OCI-LY7 (cell line): Measurements from ENCODE around the gene CAPN13. TPM values are rescaled to one million over a fixed set of nuclear protein-coding genes. Genes with fewer than 3 reads are reported as not detected.

Experiments
- BruUV-seq: library from RNA; stranded (reverse); fragments of 400-500 nt; replicated peaks from 2 replicates; lab custom pipeline; 2021; lab: Mats Ljungman, UMichigan
- CTCF ChIA-PET: fragments of 300-600 bp; sonication (Branson Sonifier 250); formaldehyde crosslinking; loops from one replicate; lab custom pipeline; 2022; ENCODE audit warnings: antibody characterized with exemption; ENCODE audit not compliant: unreplicated experiment; lab: Charles Lee
- POLR2A ChIA-PET: fragments of 300-600 bp; sonication (Branson Sonifier 250); formaldehyde crosslinking; loops from one replicate; lab custom pipeline; 2022; ENCODE audit warnings: antibody characterized with exemption; lab: Charles Lee
- DNase-seq: peaks from one replicate; pipeline ENCODE4 v3.0.0-alpha.2; 2015; ENCODE audit warnings: low spot score
- H2AFZ ChIP-seq: fragments of 200-600 bp; sonication (generic), shearing (Covaris generic); 2 replicates; pipeline ENCODE4 v1.6.1; 2014; ENCODE audit warnings: mild to moderate bottlenecking, antibody characterized with exemption, low read length, moderate library complexity
- H3K27ac ChIP-seq: fragments of 200-600 bp; sonication (generic); 2 replicates; pipeline ENCODE4 v1.5.1; 2014; ENCODE audit warnings: mixed run types, low read depth, mild to moderate bottlenecking, moderate library complexity, low read length, inconsistent platforms; ENCODE audit not compliant: poor library complexity, severe bottlenecking
- H3K36me3 ChIP-seq: fragments of 200-600 bp; sonication (generic); 2 replicates; pipeline ENCODE4 v1.6.1; 2014; ENCODE audit warnings: mild to moderate bottlenecking, antibody characterized with exemption, low read length, moderate library complexity, mixed read lengths; ENCODE audit not compliant: insufficient read depth
- H3K4me1 ChIP-seq: fragments of 200-600 bp; sonication (generic); 2 replicates; pipeline ENCODE4 v1.5.1; 2014; ENCODE audit warnings: mild to moderate bottlenecking, low read length; ENCODE audit not compliant: insufficient read depth, poor library complexity, severe bottlenecking
- H3K4me2 ChIP-seq: fragments of 200-600 bp; sonication (generic); 2 replicates; pipeline ENCODE4 v1.6.1; 2014; ENCODE audit warnings: mild to moderate bottlenecking, low read length
- H3K4me3 ChIP-seq: fragments of 200-600 bp; sonication (generic); 2 replicates; pipeline ENCODE4 v1.5.1; 2014; ENCODE audit warnings: mild to moderate bottlenecking, low read depth, low read length; ENCODE audit not compliant: poor library complexity, severe bottlenecking
- H3K79me2 ChIP-seq: fragments of 200-600 bp; sonication (generic); 2 replicates; pipeline ENCODE4 v1.6.1; 2016; ENCODE audit warnings: low read depth, mild to moderate bottlenecking, low read length, moderate library complexity, mixed read lengths; ENCODE audit not compliant: insufficient read depth
- H3K9me2 ChIP-seq: fragments of 200-600 bp; sonication (generic); 2 replicates; pipeline ENCODE4 v1.6.1; 2016; ENCODE audit warnings: mild to moderate bottlenecking, low read length, mixed read lengths; ENCODE audit not compliant: insufficient read depth
- H3K9me3 ChIP-seq: fragments of 200-600 bp; sonication (generic); 2 replicates; pipeline ENCODE4 v1.6.1; 2014; ENCODE audit warnings: mild to moderate bottlenecking, mixed run types, low read length, mixed read lengths
- H4K20me1 ChIP-seq: fragments of 200-600 bp; sonication (generic); 2 replicates; pipeline ENCODE4 v1.6.1; 2014; ENCODE audit warnings: mild to moderate bottlenecking, antibody characterized with exemption, low read length, moderate library complexity, mixed read lengths; ENCODE audit not compliant: insufficient read depth
- EZH2phosphoT487 ChIP-seq: fragments of 200-600 bp; sonication (generic); IDR thresholded peaks from 2 replicates; pipeline ENCODE4 v1.6.1; 2018; ENCODE audit warnings: low read depth, borderline replicate concordance, mild to moderate bottlenecking, mixed run types, antibody characterized with exemption, low read length, moderate library complexity, mixed read lengths
- intact Hi-C: fragments of 100-400 bp; cut with micrococcal nuclease; formaldehyde crosslinking; loops from one replicate; pipeline ENCODE4 v1.10.0; 2022; ENCODE audit not compliant: unreplicated experiment
- total RNA-seq, 2 experiments: library from RNA; depleted of rRNA in 1 of 2; stranded (reverse); fragments of >200 nt in 1 of 2; shearing (Covaris generic) in 1 of 2; gene quantifications; 2 replicates each; pipeline ENCODE4 v1.2.3, GENCODE V29; 2014 to 2022
- TF ChIP-seq, protein P1 (sequence below): fragments of 200-600 bp; sonication (generic); conservative IDR thresholded peaks from 2 replicates; pipeline ENCODE4 v1.5.1; 2014; ENCODE audit warnings: mild to moderate bottlenecking, antibody characterized with exemption, low read length, moderate library complexity, mixed read lengths

The CAPN13 gene
- total RNA-seq, 2 experiments from 2014 or later = 0.13 TPM; not detected in 1

DNA sequence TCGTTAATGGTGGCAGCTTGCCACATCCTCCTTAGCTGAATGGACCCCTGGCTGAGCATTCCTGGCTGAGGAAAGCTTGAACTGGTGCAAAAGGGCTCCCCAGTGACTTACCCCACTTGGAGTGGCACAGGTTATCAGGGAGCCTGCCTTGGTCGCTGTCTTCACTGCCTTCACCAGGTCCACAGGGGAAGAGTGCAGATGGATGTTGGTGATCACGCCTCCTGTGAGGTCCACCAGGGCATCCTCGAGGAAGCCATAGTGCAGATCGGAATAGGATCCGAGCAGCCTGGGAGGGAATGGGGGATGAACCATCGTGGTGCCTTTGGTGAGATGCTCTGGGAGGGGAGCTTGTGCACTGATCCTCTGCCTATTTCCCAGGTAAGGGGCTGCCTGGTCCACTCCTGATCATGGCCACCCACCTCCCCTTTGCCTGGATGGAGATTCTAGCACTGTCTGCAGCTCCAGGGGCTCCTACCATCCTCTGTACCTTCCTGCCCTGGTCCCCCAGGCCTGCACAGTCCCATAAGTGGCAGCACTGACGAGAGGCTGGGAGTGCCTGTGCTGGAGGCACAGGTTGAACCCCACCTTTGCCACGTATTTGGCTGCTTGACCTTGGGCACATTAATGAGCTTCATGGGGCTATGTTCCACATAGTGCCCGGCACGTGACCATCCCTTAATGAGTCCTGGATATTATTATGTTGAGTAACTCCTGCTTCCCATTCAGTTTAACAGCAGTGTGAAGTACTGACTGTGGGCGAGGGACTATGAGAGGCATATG is 43.0 kb downstream of the CAPN13 start:
- H3K4me2 ChIP-seq = no peak overlapping the region
- no peak overlapping the region for H3K4me3 ChIP-seq
- no peaks in the 10 kb centered on the region for H4K20me1 ChIP-seq
- peaks cover 6% of the 10 kb centered on the region for H3K4me1 ChIP-seq
- intact Hi-C loops = no loop called here
- H3K9me3 ChIP-seq = no peaks in the 10 kb centered on the region
- H3K36me3 ChIP-seq = no peaks in the 10 kb centered on the region
- no TSS peak for BruUV-seq
- no peak overlapping the region for H3K27ac ChIP-seq
- no peaks in the 10 kb centered on the region for H3K79me2 ChIP-seq
- DNase-seq = no peak
- no peak overlapping the region for H2AFZ ChIP-seq
- ChIA-PET CTCF (no interaction called here), POLR2A (interaction anchor here (0.6 kb wide), 2 partner anchors 366 to 1380 kb away, joined by 3 read pairs; no protein-coding TSS in a partner anchor)
- no peak for TF ChIP-seq EZH2phosphoT487
- TF ChIP-seq, protein P1, sequence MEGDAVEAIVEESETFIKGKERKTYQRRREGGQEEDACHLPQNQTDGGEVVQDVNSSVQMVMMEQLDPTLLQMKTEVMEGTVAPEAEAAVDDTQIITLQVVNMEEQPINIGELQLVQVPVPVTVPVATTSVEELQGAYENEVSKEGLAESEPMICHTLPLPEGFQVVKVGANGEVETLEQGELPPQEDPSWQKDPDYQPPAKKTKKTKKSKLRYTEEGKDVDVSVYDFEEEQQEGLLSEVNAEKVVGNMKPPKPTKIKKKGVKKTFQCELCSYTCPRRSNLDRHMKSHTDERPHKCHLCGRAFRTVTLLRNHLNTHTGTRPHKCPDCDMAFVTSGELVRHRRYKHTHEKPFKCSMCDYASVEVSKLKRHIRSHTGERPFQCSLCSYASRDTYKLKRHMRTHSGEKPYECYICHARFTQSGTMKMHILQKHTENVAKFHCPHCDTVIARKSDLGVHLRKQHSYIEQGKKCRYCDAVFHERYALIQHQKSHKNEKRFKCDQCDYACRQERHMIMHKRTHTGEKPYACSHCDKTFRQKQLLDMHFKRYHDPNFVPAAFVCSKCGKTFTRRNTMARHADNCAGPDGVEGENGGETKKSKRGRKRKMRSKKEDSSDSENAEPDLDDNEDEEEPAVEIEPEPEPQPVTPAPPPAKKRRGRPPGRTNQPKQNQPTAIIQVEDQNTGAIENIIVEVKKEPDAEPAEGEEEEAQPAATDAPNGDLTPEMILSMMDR = no peak
- H3K9me2 ChIP-seq = no peaks in the 10 kb centered on the region

DNA sequence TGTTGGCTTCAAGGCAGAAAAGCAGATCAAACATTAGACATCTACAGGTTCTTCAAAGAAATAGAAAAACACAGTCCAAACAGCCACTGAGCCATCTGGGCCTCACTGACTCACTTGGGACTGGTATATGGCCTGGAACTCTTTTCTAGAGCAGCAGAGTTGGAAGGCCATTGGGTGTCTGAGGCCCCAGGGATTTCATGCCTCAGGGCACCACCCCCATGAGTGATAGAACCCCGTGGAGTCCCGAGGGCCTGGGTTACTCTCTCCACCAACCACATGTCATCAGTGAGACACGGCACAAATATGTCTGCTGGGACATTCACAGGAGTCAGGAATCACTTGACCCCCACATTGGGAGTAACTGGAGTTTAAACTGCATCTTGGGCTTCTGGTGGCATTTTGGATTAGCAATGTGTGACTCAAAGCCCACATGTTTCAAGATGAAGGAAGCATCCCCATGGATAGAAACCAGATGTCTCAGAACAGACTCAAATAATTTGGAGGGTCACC is 44.0 kb downstream of the CAPN13 start:
- ChIA-PET POLR2A (no interaction called here), CTCF (no interaction called here)
- Histone ChIP-seq H2AFZ (no peak overlapping the region), H4K20me1 (no peaks in the 10 kb centered on the region), H3K4me2 (no peak overlapping the region), H3K4me3 (no peak overlapping the region), H3K27ac (no peak overlapping the region), H3K79me2 (no peaks in the 10 kb centered on the region), H3K36me3 (no peaks in the 10 kb centered on the region), H3K9me2 (no peaks in the 10 kb centered on the region), H3K4me1 (peaks cover 2% of the 10 kb centered on the region), H3K9me3 (no peaks in the 10 kb centered on the region)
- TF ChIP-seq, protein P1 = no peak
- TF ChIP-seq EZH2phosphoT487 = no peak
- DNase-seq = no peak
- intact Hi-C loops = no loop called here
- no TSS peak for BruUV-seq

DNA sequence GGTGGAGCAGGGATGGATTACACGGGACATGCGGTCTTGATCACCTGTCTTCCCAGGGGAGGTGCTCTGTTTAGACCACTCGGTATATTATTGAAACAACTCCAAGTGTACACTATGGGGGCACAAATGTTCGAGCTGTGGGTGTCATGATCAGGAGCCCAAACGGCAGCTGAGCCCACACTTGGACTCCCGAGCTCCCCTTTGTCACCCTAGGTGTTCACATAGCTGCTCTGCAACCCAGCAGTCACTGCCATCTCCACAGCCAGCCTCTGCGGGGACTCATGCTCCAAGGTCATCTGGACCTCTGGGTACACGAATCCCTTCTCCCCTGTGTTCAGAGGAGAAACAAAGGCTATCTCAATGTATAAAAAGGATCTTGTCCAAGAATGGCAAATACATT is 46.0 kb downstream of the CAPN13 start:
- no peak overlapping the region for H3K27ac ChIP-seq
- no peak overlapping the region for H3K4me2 ChIP-seq
- no peaks in the 10 kb centered on the region for H3K9me3 ChIP-seq
- CTCF ChIA-PET = no interaction called here
- H3K4me3 ChIP-seq = no peak overlapping the region
- no peaks in the 10 kb centered on the region for H3K9me2 ChIP-seq
- no peaks in the 10 kb centered on the region for H4K20me1 ChIP-seq
- no peaks in the 10 kb centered on the region for H3K79me2 ChIP-seq
- intact Hi-C loops = no loop called here
- H3K4me1 ChIP-seq = no peaks in the 10 kb centered on the region
- TF ChIP-seq, protein P1 = no peak
- TF ChIP-seq EZH2phosphoT487 = no peak
- no peak for DNase-seq
- no peaks in the 10 kb centered on the region for H3K36me3 ChIP-seq
- POLR2A ChIA-PET = no interaction called here
- no TSS peak for BruUV-seq
- H2AFZ ChIP-seq = no peak overlapping the region
